ENCODE data around the gene ARHGEF33. TPM values are rescaled to one million over a fixed set of nuclear protein-coding genes. Genes with fewer than 3 reads are reported as not detected.

The ARHGEF33 gene
- total RNA-seq, 3 donors from 2014 or later: 0.10 to 1.5 (median 0.29) TPM

- no peak for TF ChIP-seq CTCF (IDR thresholded peaks at IDR 0.05)
- no peaks in the 10 kb centered on the region for H3K4me1 ChIP-seq (ENCODE audit: low read depth)
- no peaks in the 10 kb centered on the region for H3K9me3 ChIP-seq
- intact Hi-C loops (cut with DNase I, micrococcal nuclease): no loop called here
- no peaks in the 10 kb centered on the region for H3K36me3 ChIP-seq (ENCODE audit: low read depth)
- no peak overlapping the region for H3K4me3 ChIP-seq
- DNase-seq: no peak
- ATAC-seq: no peak
Measured at GRCh38 chr2:38991899-38992298, 102.2 kb downstream of the ARHGEF33 start.

- Histone ChIP-seq H3K4me3 (no peak overlapping the region), H3K36me3 (ENCODE audit: low read depth) (no peaks in the 10 kb centered on the region), H3K4me1 (ENCODE audit: low read depth) (no peaks in the 10 kb centered on the region), H3K9me3 (no peaks in the 10 kb centered on the region)
- intact Hi-C loops (cut with DNase I, micrococcal nuclease): no loop called here
- ATAC-seq: peak; percentile 37
- TF ChIP-seq CTCF (IDR thresholded peaks at IDR 0.05): no peak
- peak in 1 of 3 donors; percentile 8 for DNase-seq
Measured at GRCh38 chr2:38997781-38998180, 108.1 kb downstream of the ARHGEF33 start.

- no peaks in the 10 kb centered on the region for H3K9me3 ChIP-seq
- no peaks in the 10 kb centered on the region for H3K4me1 ChIP-seq (ENCODE audit: low read depth)
- no peak for DNase-seq
- H3K36me3 ChIP-seq (ENCODE audit: low read depth): no peaks in the 10 kb centered on the region
- ATAC-seq: no peak
- intact Hi-C loops (cut with DNase I, micrococcal nuclease): no loop called here
- no peak overlapping the region for H3K4me3 ChIP-seq
- no peak for TF ChIP-seq CTCF (IDR thresholded peaks at IDR 0.05)
Measured at GRCh38 chr2:39000552-39000951, 110.9 kb downstream of the ARHGEF33 start.

GRCh38 chr2:39007875-39008504 lies 118.3 kb downstream of the ARHGEF33 start:
- DNase-seq: no peak
- no peak for TF ChIP-seq CTCF (IDR thresholded peaks at IDR 0.05)
- intact Hi-C loops (cut with DNase I, micrococcal nuclease): no loop called here
- H3K4me3 ChIP-seq: no peak overlapping the region
- ATAC-seq: peak; percentile 27
- no peaks in the 10 kb centered on the region for H3K9me3 ChIP-seq
- H3K36me3 ChIP-seq (ENCODE audit: low read depth): no peaks in the 10 kb centered on the region
- peaks cover 3% of the 10 kb centered on the region for H3K4me1 ChIP-seq (ENCODE audit: low read depth)

GRCh38 chr2:39008665-39009064 lies 119.0 kb downstream of the ARHGEF33 start:
- intact Hi-C loops (cut with DNase I, micrococcal nuclease): no loop called here
- DNase-seq (no peak), ATAC-seq (no peak)
- Histone ChIP-seq H3K4me1 (ENCODE audit: low read depth) (peaks cover 3% of the 10 kb centered on the region), H3K36me3 (ENCODE audit: low read depth) (no peaks in the 10 kb centered on the region), H3K4me3 (no peak overlapping the region), H3K9me3 (no peaks in the 10 kb centered on the region)
- no peak for TF ChIP-seq CTCF (IDR thresholded peaks at IDR 0.05)

- TF ChIP-seq CTCF (IDR thresholded peaks at IDR 0.05): no peak
- Histone ChIP-seq H3K4me1 (ENCODE audit: low read depth) (no peaks in the 10 kb centered on the region), H3K36me3 (ENCODE audit: low read depth) (no peaks in the 10 kb centered on the region), H3K4me3 (no peak overlapping the region), H3K9me3 (no peaks in the 10 kb centered on the region)
- no peak for ATAC-seq
- no peak for DNase-seq
- intact Hi-C loops (cut with DNase I, micrococcal nuclease): no loop called here
Measured at GRCh38 chr2:39013871-39014270, 124.2 kb downstream of the ARHGEF33 start.

Measured in mucosa of descending colon (tissue), 3 donors.